ENCODE data around the gene BRIX1. TPM values are rescaled to one million over a fixed set of nuclear protein-coding genes. Genes with fewer than 3 reads are reported as not detected.

The BRIX1 gene
- total and polyA plus RNA-seq, 2 of the 13 experiments (the other 11 are each of a cell fraction or from before 2014, with no cell fraction given): 23.6 to 78.4 TPM

DNA sequence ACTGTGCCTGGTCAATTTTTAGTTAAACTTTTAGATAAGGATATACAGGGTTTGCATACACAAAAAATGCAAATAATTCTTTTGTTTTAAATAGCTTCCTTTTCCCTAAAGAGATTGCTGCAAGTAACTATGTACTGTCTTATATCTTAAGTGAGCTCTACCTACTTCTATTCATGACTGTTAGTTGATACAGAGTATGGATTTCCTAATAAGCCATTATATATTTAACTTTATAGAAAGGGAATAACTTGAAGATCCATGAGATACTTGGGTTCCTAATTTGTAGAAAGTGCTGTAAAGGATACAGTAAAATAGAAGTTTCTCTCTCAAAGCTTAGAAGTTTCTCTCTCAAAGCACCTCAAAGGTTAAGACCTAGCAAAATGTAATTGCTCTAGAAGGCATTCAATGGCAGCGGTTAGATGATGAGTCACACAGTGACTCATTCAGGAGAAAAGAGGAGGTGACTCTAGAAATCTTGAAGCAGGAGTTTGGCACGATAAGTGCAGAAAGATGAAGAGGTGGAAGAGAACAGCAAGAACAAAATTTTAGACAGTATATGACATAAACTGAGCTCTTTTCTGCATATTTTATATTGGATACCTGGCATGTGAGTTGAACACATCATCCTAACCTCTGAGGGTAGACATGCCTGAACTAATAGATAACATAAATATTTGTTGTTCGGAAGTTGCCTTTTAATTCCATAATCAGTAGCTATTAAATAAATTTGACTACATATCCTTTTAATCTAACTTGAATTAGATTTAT lies 8.4 kb downstream of the BRIX1 start:
- Histone ChIP-seq H3K27ac (ENCODE audit: extremely low read length, insufficient read depth, low read length) (no peak overlapping the region), H2AFZ (ENCODE audit: low read length) (no peak overlapping the region), H3K4me2 (ENCODE audit: low read depth, low read length) (no peak overlapping the region), H4K20me1 (ENCODE audit: insufficient read depth, low read length) (no peaks in the 10 kb centered on the region), H3K4me3 (replicated peaks in 1 of 3; ENCODE audit: insufficient read depth in 1 of 3, low read depth in 2 of 3, low read length in 3 of 3) (no peak overlapping the region), H3K9ac (ENCODE audit: insufficient read depth, low read depth, low read length) (no peak overlapping the region), H3K9me3 (ENCODE audit: low read length) (no peaks in the 10 kb centered on the region), H3K79me2 (ENCODE audit: insufficient read depth, low read length) (peaks cover 9% of the 10 kb centered on the region), H3K4me1 (ENCODE audit: insufficient read depth, low read length) (peaks cover 8% of the 10 kb centered on the region; the same call in 1 of the 2 replicates), H3K36me3 (replicated peaks in 1 of 2; ENCODE audit: control insufficient read depth in 1 of 2, insufficient read depth in 2 of 2, low read length in 2 of 2) (peaks cover 10 to 63% of the 10 kb centered on the region in 2 experiments), H3K27me3 (ENCODE audit: control insufficient read depth in 1 of 2, insufficient read depth in 2 of 2, low read length in 2 of 2) (no peaks in the 10 kb centered on the region)
- in situ Hi-C loops (cut with HindIII; ENCODE audit: extremely low pct_ligation_motif_present, low pct_unique_long_range_greater_than_20kb): no loop called here
- intact Hi-C loops (cut with micrococcal nuclease; ENCODE audit: unreplicated experiment): no loop called here
- ChIA-PET CTCF (ENCODE audit: low intra/inter-chr PET ratio, low total read pairs) (no interaction called here), POLR2A (interaction anchor here (1.3 kb wide), 1 partner anchor 8 kb away, joined by 6 read pairs; the partner anchor contains the start of genes BRIX1 and RAD1)
- DNase-seq (ENCODE audit: low spot score) (no peak), FAIRE-seq (no peak), ATAC-seq (no peak)
- WGBS (ENCODE audit: low lambda C conversion rate): 90% methylated on average over 3 of the region's 3 CpGs
- peak; percentile 43 for TF ChIP-seq FOSL2 (CRISPR knock-in tag; IDR thresholded peaks at IDR 0.05)
- no peak for TF ChIP-seq YY1 (IDR thresholded peaks at IDR 0.05; ENCODE audit: insufficient read depth, insufficient replicate concordance, low read depth, low read length)
- 0 out of 2 replicates have a peak, but pooled peaks have one; percentile 19 for TF ChIP-seq CREB1 (IDR thresholded peaks at IDR 0.05)
- TF ChIP-seq CREB1 (CRISPR knock-in tag; IDR thresholded peaks at IDR 0.05): no peak
- BruUV-seq (replicated peaks): no TSS peak

GRCh38 chr5:34924462-34924765 lies 8.9 kb downstream of the BRIX1 start:
- H3K4me3 ChIP-seq (replicated peaks in 1 of 3; ENCODE audit: insufficient read depth in 1 of 3, low read depth in 2 of 3, low read length in 3 of 3): no peak overlapping the region
- no peak overlapping the region for H2AFZ ChIP-seq (ENCODE audit: low read length)
- H3K9ac ChIP-seq (ENCODE audit: insufficient read depth, low read depth, low read length): no peak overlapping the region
- H3K9me3 ChIP-seq (ENCODE audit: low read length): no peaks in the 10 kb centered on the region
- ChIA-PET CTCF (ENCODE audit: low intra/inter-chr PET ratio, low total read pairs) (no interaction called here), POLR2A (interaction anchor here (1.3 kb wide), 1 partner anchor 9 kb away, joined by 6 read pairs; the partner anchor contains the start of genes BRIX1 and RAD1)
- H3K4me1 ChIP-seq (ENCODE audit: insufficient read depth, low read length): 0 out of 2 replicates have a peak, but pooled peaks cover 7% of the 10 kb centered on the region
- in situ Hi-C loops (cut with HindIII; ENCODE audit: extremely low pct_ligation_motif_present, low pct_unique_long_range_greater_than_20kb) (no loop called here), intact Hi-C loops (cut with micrococcal nuclease; ENCODE audit: unreplicated experiment) (no loop called here)
- BruUV-seq (replicated peaks): no TSS peak
- no peaks in the 10 kb centered on the region for H4K20me1 ChIP-seq (ENCODE audit: insufficient read depth, low read length)
- no peak overlapping the region for H3K27ac ChIP-seq (ENCODE audit: extremely low read length, insufficient read depth, low read length)
- ATAC-seq: no peak
- H3K27me3 ChIP-seq (ENCODE audit: control insufficient read depth in 1 of 2, insufficient read depth in 2 of 2, low read length in 2 of 2): no peaks in the 10 kb centered on the region
- peaks cover 10 to 63% of the 10 kb centered on the region in 2 experiments for H3K36me3 ChIP-seq (replicated peaks in 1 of 2; ENCODE audit: control insufficient read depth in 1 of 2, insufficient read depth in 2 of 2, low read length in 2 of 2)
- FAIRE-seq: no peak
- no peak for DNase-seq (ENCODE audit: low spot score)
- H3K4me2 ChIP-seq (ENCODE audit: low read depth, low read length): no peak overlapping the region
- peaks cover 4% of the 10 kb centered on the region for H3K79me2 ChIP-seq (ENCODE audit: insufficient read depth, low read length)
- TF ChIP-seq ZNF10 (CRISPR knock-in tag; IDR thresholded peaks at IDR 0.05; ENCODE audit: borderline replicate concordance, low read depth) (no peak), ZNF383 (CRISPR knock-in tag; IDR thresholded peaks at IDR 0.05; ENCODE audit: borderline replicate concordance) (no peak), SAFB2 (CRISPR knock-in tag; IDR thresholded peaks at IDR 0.05; ENCODE audit: borderline replicate concordance, low read depth) (no peak), SP4 (CRISPR knock-in tag; IDR thresholded peaks at IDR 0.05) (no peak), SNRNP70 (IDR thresholded peaks at IDR 0.05; ENCODE audit: low read depth, low read length) (no peak), FOXA3 (CRISPR knock-in tag; IDR thresholded peaks at IDR 0.05) (no peak), ZBTB26 (CRISPR knock-in tag; IDR thresholded peaks at IDR 0.05; ENCODE audit: borderline replicate concordance) (no peak), TCF12 (IDR thresholded peaks at IDR 0.05) (no peak), TCF12 (CRISPR knock-in tag; IDR thresholded peaks at IDR 0.05) (no peak), HCFC1 (IDR thresholded peaks at IDR 0.05; ENCODE audit: low read depth, low read length) (no peak), BRF2 (CRISPR knock-in tag; IDR thresholded peaks at IDR 0.05) (no peak), CBFB (CRISPR knock-in tag; IDR thresholded peaks at IDR 0.05) (no peak)
- TF ChIP-seq, protein P1, sequence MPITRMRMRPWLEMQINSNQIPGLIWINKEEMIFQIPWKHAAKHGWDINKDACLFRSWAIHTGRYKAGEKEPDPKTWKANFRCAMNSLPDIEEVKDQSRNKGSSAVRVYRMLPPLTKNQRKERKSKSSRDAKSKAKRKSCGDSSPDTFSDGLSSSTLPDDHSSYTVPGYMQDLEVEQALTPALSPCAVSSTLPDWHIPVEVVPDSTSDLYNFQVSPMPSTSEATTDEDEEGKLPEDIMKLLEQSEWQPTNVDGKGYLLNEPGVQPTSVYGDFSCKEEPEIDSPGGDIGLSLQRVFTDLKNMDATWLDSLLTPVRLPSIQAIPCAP (CRISPR knock-in tag; IDR thresholded peaks at IDR 0.05; ENCODE audit: low read depth): no peak

All from HepG2 (cell line).